Thyroid gland (tissue), 4 donors: ENCODE results near the gene STK4.

Experiments used
- CTCF ChIP-seq, 6 experiments: fragments of 200-600 bp in 3 of 6; fragments of 450-650 bp in 3 of 6; sonication (generic) in 3 of 6; IDR thresholded peaks; one replicate each; pipeline ENCODE4 v1.5.1; 2016 to 2019; ENCODE audit warnings: antibody characterized with exemption in 6 of 6, mild to moderate bottlenecking in 2 of 6, inconsistent platforms in 1 of 6, moderate library complexity in 1 of 6
- POLR2A ChIP-seq, 2 donors: fragments of 450-650 bp; IDR thresholded peaks; one replicate each; pipeline ENCODE4 v1.6.1; 2017; ENCODE audit warnings: antibody characterized with exemption in 2 of 2, mild to moderate bottlenecking in 2 of 2, moderate library complexity in 1 of 2

GRCh38 chr20:45124365-45124764 lies 158.1 kb downstream of the STK4 start, which contains the start of gene WFDC12:
- TF ChIP-seq POLR2A (IDR thresholded peaks at IDR 0.05) = no peak
- no peak for TF ChIP-seq CTCF (IDR thresholded peaks at IDR 0.05)
